Thyroid gland (tissue), 4 donors: ENCODE results near the gene MISP3.

ENCODE experiments used
- POLR2A ChIP-seq, 2 donors: fragments of 450-650 bp; IDR thresholded peaks; one replicate each; pipeline ENCODE4 v1.6.1; 2017; ENCODE audit warnings: antibody characterized with exemption in 2 of 2, mild to moderate bottlenecking in 2 of 2, moderate library complexity in 1 of 2
- TF ChIP-seq, protein P1 (sequence below), 6 experiments: fragments of 200-600 bp in 3 of 6; fragments of 450-650 bp in 3 of 6; sonication (generic) in 3 of 6; IDR thresholded peaks; one replicate each; pipeline ENCODE4 v1.5.1; 2016 to 2019; ENCODE audit warnings: antibody characterized with exemption in 6 of 6, mild to moderate bottlenecking in 2 of 6, inconsistent platforms in 1 of 6, moderate library complexity in 1 of 6

DNA sequence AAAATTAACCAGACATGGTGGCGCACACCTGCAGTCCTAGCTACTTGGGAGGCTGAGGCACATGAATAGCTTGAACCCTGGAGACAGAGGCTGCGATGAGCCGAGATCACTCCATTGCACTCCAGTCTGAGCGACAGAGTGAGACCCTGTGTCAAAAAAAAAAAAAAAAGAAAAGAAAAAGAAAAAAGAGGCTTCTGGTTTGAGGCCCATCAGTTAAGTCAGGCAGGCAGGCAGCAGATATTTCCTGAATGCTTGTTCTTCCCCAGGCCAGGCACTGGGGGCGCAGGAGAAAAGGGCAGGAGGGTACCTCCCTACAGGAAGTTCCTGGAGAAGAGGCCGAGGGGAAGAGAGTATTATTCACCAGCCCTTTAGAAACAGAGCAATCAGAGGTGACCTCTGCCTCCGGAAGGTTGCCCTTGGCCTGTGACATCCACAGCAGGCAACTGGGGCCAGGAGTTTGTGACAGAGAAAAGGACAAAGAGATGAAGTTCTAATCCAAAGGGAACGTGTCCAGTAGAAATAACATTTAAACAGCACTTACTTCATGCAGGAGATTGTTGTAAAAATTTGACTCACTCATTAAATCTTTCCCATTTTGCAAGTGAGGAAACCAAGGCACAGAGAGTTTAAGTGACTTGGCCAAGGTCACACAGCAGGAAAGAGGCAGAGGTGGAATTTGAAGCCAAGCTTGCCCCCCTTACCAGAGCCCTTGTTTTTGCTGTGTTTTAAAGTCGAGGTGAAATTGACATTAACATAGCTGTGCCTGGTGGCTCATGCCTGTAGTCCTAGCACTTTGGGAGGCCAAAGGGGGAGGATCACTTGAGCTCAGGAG lies 49.0 kb upstream of the MISP3 start:
- TF ChIP-seq, protein P1, sequence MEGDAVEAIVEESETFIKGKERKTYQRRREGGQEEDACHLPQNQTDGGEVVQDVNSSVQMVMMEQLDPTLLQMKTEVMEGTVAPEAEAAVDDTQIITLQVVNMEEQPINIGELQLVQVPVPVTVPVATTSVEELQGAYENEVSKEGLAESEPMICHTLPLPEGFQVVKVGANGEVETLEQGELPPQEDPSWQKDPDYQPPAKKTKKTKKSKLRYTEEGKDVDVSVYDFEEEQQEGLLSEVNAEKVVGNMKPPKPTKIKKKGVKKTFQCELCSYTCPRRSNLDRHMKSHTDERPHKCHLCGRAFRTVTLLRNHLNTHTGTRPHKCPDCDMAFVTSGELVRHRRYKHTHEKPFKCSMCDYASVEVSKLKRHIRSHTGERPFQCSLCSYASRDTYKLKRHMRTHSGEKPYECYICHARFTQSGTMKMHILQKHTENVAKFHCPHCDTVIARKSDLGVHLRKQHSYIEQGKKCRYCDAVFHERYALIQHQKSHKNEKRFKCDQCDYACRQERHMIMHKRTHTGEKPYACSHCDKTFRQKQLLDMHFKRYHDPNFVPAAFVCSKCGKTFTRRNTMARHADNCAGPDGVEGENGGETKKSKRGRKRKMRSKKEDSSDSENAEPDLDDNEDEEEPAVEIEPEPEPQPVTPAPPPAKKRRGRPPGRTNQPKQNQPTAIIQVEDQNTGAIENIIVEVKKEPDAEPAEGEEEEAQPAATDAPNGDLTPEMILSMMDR (IDR thresholded peaks at IDR 0.05) = peak in 3 of 6 experiments; percentile 14 to 42 (median 40)
- no peak for TF ChIP-seq POLR2A (IDR thresholded peaks at IDR 0.05)
